Smooth muscle cell (in vitro differentiated cells): Measurements from ENCODE around the gene AOX1. TPM values are rescaled to one million over a fixed set of nuclear protein-coding genes. Genes with fewer than 3 reads are reported as not detected.
A peak's percentile ranks its signal among the peaks of the same experiment; 100 is the strongest.
"Not testable (repeated sequence)": the region's sequence is repeated elsewhere in the genome, so short reads cannot be mapped to it uniquely, and the experiment has no call there.

Experiments used
- DNase-seq: peaks from one replicate; lab custom pipeline; 2025; ENCODE audit not compliant: unreplicated experiment; lab: John Stamatoyannopoulos, UW
- H2AFZ ChIP-seq: fragments of 200-600 bp; sonication (generic); 2 replicates; pipeline ENCODE4 v1.6.0; 2016; ENCODE audit warnings: antibody characterized with exemption, low read depth, mild to moderate bottlenecking
- H3F3A ChIP-seq: fragments of 200-600 bp; sonication (generic); 2 replicates; pipeline ENCODE4 v1.6.0; 2017; ENCODE audit warnings: antibody characterized with exemption, low read depth
- H3K27ac ChIP-seq: fragments of 200-600 bp; sonication (generic); 2 replicates; pipeline ENCODE4 v1.5.1; 2016; ENCODE audit warnings: low read depth, mild to moderate bottlenecking
- H3K27me3 ChIP-seq: fragments of 200-600 bp; sonication (generic); 2 replicates; pipeline ENCODE4 v1.6.1; 2016; ENCODE audit warnings: low read depth, mild to moderate bottlenecking
- H3K36me3 ChIP-seq: fragments of 200-600 bp; sonication (generic); 2 replicates; pipeline ENCODE4 v1.5.1; 2016; ENCODE audit warnings: low read depth
- H3K4me1 ChIP-seq: fragments of 200-600 bp; sonication (generic); 2 replicates; pipeline ENCODE4 v1.5.1; 2016; ENCODE audit warnings: low read depth
- H3K4me2 ChIP-seq: fragments of 200-600 bp; sonication (generic); 2 replicates; pipeline ENCODE4 v1.6.0; 2016; ENCODE audit warnings: mild to moderate bottlenecking
- H3K4me3 ChIP-seq: fragments of 200-600 bp; sonication (generic); 2 replicates; pipeline ENCODE4 v1.5.1; 2016; ENCODE audit warnings: mild to moderate bottlenecking
- H3K79me2 ChIP-seq: fragments of 200-600 bp; sonication (generic); 2 replicates; pipeline ENCODE4 v1.6.0; 2016; ENCODE audit warnings: low read depth, mild to moderate bottlenecking
- H3K9ac ChIP-seq: fragments of 200-600 bp; sonication (generic); 2 replicates; pipeline ENCODE4 v1.6.0; 2016; ENCODE audit warnings: low read depth
- H3K9me3 ChIP-seq: fragments of 200-600 bp; sonication (generic); replicated peaks from 2 replicates; pipeline ENCODE4 v1.5.1; 2016; ENCODE audit warnings: low read depth
- H4K20me1 ChIP-seq: fragments of 200-600 bp; sonication (generic); 2 replicates; pipeline ENCODE4 v1.6.0; 2016; ENCODE audit warnings: low read depth
- WGBS: methylation state at CpG from one replicate; pipeline ENCODE4 v1.1.7; 2016; ENCODE audit warnings: low lambda C conversion rate; 5-methylcytosine and 5-hydroxymethylcytosine counted together
- polyA plus RNA-seq: library from polyadenylated mRNA; unstranded; fragments of >200 nt; fragmentation: Nextera tagmentation; extraction: Ambion mirVana; gene quantifications from 2 replicates; pipeline ENCODE4 v1.2.1, GENCODE V29; 2016
- total RNA-seq: library from RNA; depleted of rRNA; stranded (reverse); fragments of >200 nt; gene quantifications from 2 replicates; pipeline ENCODE4 v1.2.3, GENCODE V29; 2014
- TF ChIP-seq, protein P1 (sequence below): fragments of 200-600 bp; sonication (generic); IDR thresholded peaks from 2 replicates; pipeline ENCODE4 v1.5.1; 2017; ENCODE audit warnings: borderline replicate concordance, mild to moderate bottlenecking, antibody characterized with exemption; ENCODE audit not compliant: insufficient read depth, poor library complexity, severe bottlenecking

The AOX1 gene
- total and polyA plus RNA-seq, 2 experiments from 2014 or later = 0.18 TPM; not detected in 1

DNA sequence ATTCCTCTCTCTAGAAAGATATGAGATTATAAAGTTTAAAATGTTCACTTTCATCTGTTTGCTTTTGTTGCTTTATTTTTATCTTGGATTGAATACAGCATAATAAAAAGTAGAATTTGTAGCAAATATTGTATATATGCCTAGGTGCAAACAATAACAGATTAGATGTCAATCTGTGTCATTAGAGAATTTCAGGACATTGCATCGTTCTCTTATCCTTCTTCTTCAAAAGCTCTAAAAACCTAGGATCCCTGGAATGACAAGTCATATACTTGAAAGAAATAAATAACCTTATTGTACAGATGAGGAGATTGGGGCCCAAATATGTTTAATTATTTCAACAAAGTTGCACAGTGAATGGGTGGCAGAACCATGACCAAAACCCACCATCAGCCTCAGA, 123.1 kb downstream of the AOX1 start:
- H3K36me3 ChIP-seq = no peaks in the 10 kb centered on the region
- H3K4me3 ChIP-seq = no peak overlapping the region
- no peak overlapping the region for H3K9ac ChIP-seq
- no peak overlapping the region for H3K27ac ChIP-seq
- no peaks in the 10 kb centered on the region for H3K27me3 ChIP-seq
- H2AFZ ChIP-seq = no peak overlapping the region
- peaks cover 6% of the 10 kb centered on the region for H3K4me1 ChIP-seq
- H3K79me2 ChIP-seq = no peaks in the 10 kb centered on the region
- no peaks in the 10 kb centered on the region for H3F3A ChIP-seq
- H4K20me1 ChIP-seq = no peaks in the 10 kb centered on the region
- no peaks in the 10 kb centered on the region for H3K9me3 ChIP-seq
- no peak overlapping the region for H3K4me2 ChIP-seq
- 92% methylated on average over 1 of the region's 1 CpG for WGBS
- DNase-seq = no peak
- TF ChIP-seq, protein P1, sequence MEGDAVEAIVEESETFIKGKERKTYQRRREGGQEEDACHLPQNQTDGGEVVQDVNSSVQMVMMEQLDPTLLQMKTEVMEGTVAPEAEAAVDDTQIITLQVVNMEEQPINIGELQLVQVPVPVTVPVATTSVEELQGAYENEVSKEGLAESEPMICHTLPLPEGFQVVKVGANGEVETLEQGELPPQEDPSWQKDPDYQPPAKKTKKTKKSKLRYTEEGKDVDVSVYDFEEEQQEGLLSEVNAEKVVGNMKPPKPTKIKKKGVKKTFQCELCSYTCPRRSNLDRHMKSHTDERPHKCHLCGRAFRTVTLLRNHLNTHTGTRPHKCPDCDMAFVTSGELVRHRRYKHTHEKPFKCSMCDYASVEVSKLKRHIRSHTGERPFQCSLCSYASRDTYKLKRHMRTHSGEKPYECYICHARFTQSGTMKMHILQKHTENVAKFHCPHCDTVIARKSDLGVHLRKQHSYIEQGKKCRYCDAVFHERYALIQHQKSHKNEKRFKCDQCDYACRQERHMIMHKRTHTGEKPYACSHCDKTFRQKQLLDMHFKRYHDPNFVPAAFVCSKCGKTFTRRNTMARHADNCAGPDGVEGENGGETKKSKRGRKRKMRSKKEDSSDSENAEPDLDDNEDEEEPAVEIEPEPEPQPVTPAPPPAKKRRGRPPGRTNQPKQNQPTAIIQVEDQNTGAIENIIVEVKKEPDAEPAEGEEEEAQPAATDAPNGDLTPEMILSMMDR = no peak

DNA sequence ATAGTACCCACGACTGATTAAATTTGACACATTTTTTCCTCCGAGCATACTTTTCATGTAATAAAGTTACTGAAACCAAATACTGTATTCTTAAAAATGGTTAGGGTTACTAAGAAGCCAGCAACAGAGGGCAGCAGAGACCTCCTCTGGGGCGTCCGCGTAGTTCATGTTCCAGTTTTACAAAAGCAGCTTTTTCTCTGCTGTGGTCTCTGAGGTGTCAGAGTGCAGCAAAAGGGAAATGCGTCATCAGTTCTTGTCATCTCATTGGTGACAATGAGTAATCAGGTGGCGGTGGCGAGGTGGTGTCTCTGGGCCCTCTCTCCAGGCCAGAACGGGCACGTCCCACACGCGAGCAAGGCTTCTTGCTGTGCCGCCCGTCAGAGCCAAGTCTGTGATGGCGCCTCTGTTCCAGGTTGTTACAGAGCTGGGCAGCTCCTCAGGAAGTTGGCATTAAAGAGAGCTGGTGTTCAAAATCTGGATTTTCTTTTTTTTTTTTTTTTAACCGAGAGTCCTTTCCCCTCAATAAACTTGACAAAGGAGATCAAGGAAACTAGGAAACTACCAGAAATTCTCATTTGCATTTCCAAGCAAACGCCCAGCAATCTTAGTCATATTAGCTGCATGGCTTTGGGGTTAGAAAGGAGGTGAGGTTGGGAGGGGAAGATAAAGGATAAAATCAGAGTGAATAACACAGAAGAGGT, 127.3 kb downstream of the AOX1 start:
- Histone ChIP-seq H2AFZ (peak overlapping the region; percentile 60), H3F3A (no peaks in the 10 kb centered on the region), H3K27me3 (no peaks in the 10 kb centered on the region), H3K4me1 (peaks cover 6% of the 10 kb centered on the region), H3K9ac (peak overlapping the region; percentile 55), H3K27ac (peak overlapping the region; percentile 87), H3K79me2 (no peaks in the 10 kb centered on the region), H3K36me3 (no peaks in the 10 kb centered on the region), H3K4me2 (peak overlapping the region; percentile 78), H4K20me1 (no peaks in the 10 kb centered on the region), H3K9me3 (no peaks in the 10 kb centered on the region), H3K4me3 (peak overlapping the region; percentile 36)
- DNase-seq = peak; percentile 25
- WGBS = 8% methylated on average over 17 of the region's 17 CpGs
- TF ChIP-seq, protein P1 = peak; percentile 79

DNA sequence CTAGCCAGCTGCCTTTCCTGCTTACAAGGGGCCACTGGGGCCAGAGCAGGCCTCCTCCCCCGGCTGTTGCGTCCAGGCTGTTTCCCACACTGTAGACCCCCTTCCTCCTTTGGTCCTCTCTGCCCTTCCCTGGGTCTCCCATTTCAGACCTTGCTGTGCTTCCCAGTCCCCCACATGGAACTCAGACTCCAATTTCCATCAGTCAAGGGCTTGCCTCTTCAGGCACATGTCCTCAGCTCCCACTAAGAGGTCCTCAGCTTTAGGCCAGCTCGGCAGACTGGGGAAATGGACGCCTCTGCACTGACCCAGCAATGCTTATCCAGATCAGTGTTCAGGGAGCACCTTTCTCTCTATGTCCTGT, 127.9 kb downstream of the AOX1 start:
- H3K9ac ChIP-seq = peak overlapping the region; percentile 55
- TF ChIP-seq, protein P1 = no peak
- peak overlapping the region; percentile 60 for H2AFZ ChIP-seq
- peak overlapping the region; percentile 36 for H3K4me3 ChIP-seq
- H3K4me1 ChIP-seq = peaks cover 6% of the 10 kb centered on the region
- no peaks in the 10 kb centered on the region for H3K36me3 ChIP-seq
- H3K27me3 ChIP-seq = peaks cover 2% of the 10 kb centered on the region
- no peaks in the 10 kb centered on the region for H3F3A ChIP-seq
- H3K27ac ChIP-seq = peak overlapping the region; percentile 87
- DNase-seq = no peak
- 90% methylated on average over 4 of the region's 4 CpGs for WGBS
- no peaks in the 10 kb centered on the region for H4K20me1 ChIP-seq
- H3K4me2 ChIP-seq = peak overlapping the region; percentile 78
- H3K79me2 ChIP-seq = no peaks in the 10 kb centered on the region
- no peaks in the 10 kb centered on the region for H3K9me3 ChIP-seq

DNA sequence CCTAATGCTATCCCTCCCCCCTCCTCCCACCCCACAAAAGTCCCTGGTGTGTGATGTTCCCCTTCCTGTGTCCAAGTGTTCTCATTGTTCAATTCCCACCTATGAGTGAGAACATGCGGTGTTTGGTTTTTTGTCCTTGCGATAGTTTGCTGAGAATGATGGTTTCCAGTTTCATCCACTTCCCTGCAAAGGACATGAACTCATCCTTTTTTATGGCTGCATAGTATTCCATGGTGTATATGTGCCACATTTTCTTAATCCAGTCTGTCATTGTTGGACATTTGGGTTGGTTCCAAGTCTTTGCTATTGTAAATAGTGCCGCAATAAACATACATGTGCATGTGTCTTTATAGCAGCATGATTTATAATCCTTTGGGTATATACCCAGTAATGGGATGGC, 129.2 kb downstream of the AOX1 start:
- not testable (repeated sequence) for H3F3A ChIP-seq, H3K9ac ChIP-seq, DNase-seq, H4K20me1 ChIP-seq, H2AFZ ChIP-seq, H3K4me2 ChIP-seq, H3K9me3 ChIP-seq, H3K4me3 ChIP-seq, H3K4me1 ChIP-seq, H3K79me2 ChIP-seq, H3K27ac ChIP-seq, H3K36me3 ChIP-seq
- H3K27me3 ChIP-seq = peaks cover 12% of the 10 kb centered on the region
- WGBS = 85% methylated on average over 3 of the region's 3 CpGs
